Left ventricle myocardium inferior (tissue), 1 donor: ENCODE data around the gene CLCNKA. TPM values are rescaled to one million over a fixed set of nuclear protein-coding genes. Genes with fewer than 3 reads are reported as not detected.
"Not testable (repeated sequence)": the region's sequence is repeated elsewhere in the genome, so short reads cannot be mapped to it uniquely, and the experiment has no call there.

Experiments used
- DNase-seq: peaks from one replicate; pipeline ENCODE4 v3.0.0-alpha.2; 2020
- H3K27ac ChIP-seq: fragments of 200-600 bp; replicated peaks from 2 replicates; pipeline ENCODE4 v1.8.0; 2021
- H3K27me3 ChIP-seq: fragments of 200-600 bp; 2 replicates; pipeline ENCODE4 v1.8.0; 2021; ENCODE audit warnings: low read depth
- H3K36me3 ChIP-seq: fragments of 200-600 bp; 2 replicates; pipeline ENCODE4 v1.8.0; 2021
- H3K4me1 ChIP-seq: fragments of 200-600 bp; 2 replicates; pipeline ENCODE4 v1.8.0; 2021
- H3K4me3 ChIP-seq: fragments of 200-600 bp; 2 replicates; pipeline ENCODE4 v1.8.0; 2021; ENCODE audit warnings: mild to moderate bottlenecking, moderate library complexity
- H3K9me3 ChIP-seq: fragments of 200-600 bp; replicated peaks from 2 replicates; pipeline ENCODE4 v1.8.0; 2021
- intact Hi-C: fragments of 100-400 bp; cut with micrococcal nuclease; formaldehyde crosslinking; loops from one replicate; pipeline ENCODE4 v1.11.0; 2022
- total RNA-seq: library from RNA; stranded (reverse); fragmentation: NEBNext Ultra II Directional; extraction: Animal tissue kit (Norgen Biotek cat#: 25700); gene quantifications from one replicate; pipeline ENCODE4 v1.2.1, GENCODE V29; 2021
- TF ChIP-seq, protein P1 (sequence below): fragments of 200-600 bp; IDR thresholded peaks from 2 replicates; pipeline ENCODE4 v1.8.0; 2021; ENCODE audit warnings: antibody characterized with exemption, mild to moderate bottlenecking, borderline replicate concordance
- donor health status: DM: no; HTN: yes; CAD: no; lungs with severe emphysema.

The CLCNKA gene
- total RNA-seq, 1 donor from 2014 or later: 0.16 TPM

DNA sequence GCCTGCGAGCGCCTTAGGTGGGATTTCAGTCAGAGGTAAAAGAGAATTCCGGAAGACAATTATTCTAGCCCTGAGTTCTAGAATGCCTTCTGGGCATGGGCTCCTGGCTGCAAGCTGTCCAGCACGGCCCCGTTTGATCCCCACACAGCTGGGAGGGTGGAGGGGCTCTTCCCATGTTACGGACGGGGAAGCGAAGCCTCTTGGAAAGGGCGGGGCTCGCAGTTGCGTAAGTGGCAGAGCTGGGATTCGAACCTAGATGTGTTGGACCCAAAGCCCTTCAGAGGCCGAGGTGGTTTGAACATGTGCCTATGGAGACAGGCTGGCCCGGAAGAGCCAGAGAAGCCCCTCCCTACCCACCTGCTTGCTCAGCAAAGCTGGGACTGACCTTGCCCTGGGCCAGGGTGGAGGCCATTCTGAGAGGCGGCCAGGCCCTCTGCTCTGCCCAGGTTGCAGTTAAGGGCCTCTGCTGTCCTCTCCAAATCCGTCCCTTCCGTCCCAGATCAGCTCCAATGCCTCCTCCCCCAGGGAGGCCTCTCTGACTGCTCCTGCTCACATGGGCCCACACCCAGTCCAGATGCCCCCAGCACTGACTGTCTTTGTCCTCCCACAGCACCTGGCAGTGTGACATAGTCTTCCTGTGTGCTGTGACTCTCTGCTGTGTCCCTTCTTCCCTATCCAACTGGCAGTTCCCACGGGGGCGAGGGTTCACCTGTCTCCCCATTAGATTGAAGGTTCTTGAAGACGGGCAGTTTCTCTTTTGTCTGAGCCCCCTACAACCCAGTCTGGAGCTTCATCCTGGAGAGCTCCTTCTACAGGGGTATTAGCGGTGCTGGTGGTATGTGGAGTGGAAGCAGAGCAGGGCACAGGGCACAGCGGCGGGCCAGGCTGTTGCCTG is 2.8 kb upstream of the CLCNKA start:
- peak; percentile 33 for DNase-seq
- Histone ChIP-seq H3K36me3 (peaks cover 10% of the 10 kb centered on the region), H3K9me3 (no peaks in the 10 kb centered on the region), H3K4me3 (peak overlapping the region; percentile 74), H3K4me1 (peaks cover 72% of the 10 kb centered on the region), H3K27ac (peak overlapping the region; percentile 97), H3K27me3 (no peaks in the 10 kb centered on the region)
- intact Hi-C loops: no loop called here
- TF ChIP-seq, protein P1, sequence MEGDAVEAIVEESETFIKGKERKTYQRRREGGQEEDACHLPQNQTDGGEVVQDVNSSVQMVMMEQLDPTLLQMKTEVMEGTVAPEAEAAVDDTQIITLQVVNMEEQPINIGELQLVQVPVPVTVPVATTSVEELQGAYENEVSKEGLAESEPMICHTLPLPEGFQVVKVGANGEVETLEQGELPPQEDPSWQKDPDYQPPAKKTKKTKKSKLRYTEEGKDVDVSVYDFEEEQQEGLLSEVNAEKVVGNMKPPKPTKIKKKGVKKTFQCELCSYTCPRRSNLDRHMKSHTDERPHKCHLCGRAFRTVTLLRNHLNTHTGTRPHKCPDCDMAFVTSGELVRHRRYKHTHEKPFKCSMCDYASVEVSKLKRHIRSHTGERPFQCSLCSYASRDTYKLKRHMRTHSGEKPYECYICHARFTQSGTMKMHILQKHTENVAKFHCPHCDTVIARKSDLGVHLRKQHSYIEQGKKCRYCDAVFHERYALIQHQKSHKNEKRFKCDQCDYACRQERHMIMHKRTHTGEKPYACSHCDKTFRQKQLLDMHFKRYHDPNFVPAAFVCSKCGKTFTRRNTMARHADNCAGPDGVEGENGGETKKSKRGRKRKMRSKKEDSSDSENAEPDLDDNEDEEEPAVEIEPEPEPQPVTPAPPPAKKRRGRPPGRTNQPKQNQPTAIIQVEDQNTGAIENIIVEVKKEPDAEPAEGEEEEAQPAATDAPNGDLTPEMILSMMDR: no peak

DNA sequence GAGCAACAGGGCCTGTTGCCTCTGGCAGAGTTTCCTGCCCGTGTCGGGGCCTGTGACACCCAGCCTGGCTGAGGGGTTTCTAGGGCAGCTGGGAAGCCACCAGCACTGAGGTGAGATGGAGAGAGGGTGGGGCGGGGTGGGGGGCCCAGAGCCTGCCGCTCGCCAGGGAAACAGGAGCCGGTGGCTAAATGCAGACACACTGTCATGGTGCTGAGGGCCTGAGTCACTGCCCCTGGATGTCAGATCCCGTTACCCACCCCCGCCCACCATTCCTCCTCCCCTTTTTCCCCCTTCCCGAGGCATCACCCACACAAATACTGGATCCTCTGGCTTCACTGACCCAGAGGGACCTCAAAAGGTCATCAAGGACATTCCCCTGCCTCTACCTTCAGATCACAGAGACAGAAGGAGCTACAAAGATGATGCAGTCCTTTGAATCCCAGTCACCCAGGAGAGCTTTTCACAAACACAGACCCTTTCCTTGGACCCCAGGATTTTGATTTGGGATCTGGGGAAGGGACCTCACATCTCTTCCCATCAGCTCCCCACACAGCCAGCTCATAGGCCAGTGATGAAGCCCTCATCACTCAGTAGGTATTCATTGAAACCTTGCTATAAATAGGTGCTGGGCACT is 2.1 kb upstream of the CLCNKA start:
- intact Hi-C loops: no loop called here
- Histone ChIP-seq H3K27ac (peak overlapping the region; percentile 97), H3K27me3 (no peaks in the 10 kb centered on the region), H3K9me3 (no peaks in the 10 kb centered on the region), H3K4me3 (peak overlapping the region; percentile 74), H3K4me1 (peaks cover 64% of the 10 kb centered on the region), H3K36me3 (peaks cover 10% of the 10 kb centered on the region)
- peak; percentile 74 for DNase-seq
- TF ChIP-seq, protein P1: no peak

DNA sequence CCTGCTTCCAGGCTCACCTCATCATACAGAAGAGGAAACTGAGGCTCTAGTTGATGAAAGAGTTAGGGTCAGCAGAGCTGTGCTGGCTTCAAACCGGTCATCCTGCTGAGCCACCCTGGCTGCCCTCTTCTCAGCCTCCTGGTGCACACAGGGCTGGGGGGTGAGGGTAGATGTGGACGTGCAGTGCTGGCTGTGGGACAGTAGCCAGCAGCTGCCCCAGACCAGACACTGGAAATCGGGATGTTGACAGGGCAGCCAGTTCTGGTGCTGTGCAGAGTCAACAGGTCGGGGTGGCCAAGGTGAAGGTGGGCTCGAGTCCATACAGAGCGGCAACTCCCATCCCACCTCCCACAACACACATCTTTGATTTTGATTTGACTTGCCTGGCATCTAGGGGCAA is 1.5 kb upstream of the CLCNKA start:
- peak overlapping the region; percentile 97 for H3K27ac ChIP-seq
- no peaks in the 10 kb centered on the region for H3K27me3 ChIP-seq
- peaks cover 59% of the 10 kb centered on the region for H3K4me1 ChIP-seq
- peak; percentile 48 for DNase-seq
- H3K36me3 ChIP-seq: peaks cover 10% of the 10 kb centered on the region
- H3K4me3 ChIP-seq: peak overlapping the region; percentile 2
- intact Hi-C loops: no loop called here
- no peaks in the 10 kb centered on the region for H3K9me3 ChIP-seq
- TF ChIP-seq, protein P1: no peak

DNA sequence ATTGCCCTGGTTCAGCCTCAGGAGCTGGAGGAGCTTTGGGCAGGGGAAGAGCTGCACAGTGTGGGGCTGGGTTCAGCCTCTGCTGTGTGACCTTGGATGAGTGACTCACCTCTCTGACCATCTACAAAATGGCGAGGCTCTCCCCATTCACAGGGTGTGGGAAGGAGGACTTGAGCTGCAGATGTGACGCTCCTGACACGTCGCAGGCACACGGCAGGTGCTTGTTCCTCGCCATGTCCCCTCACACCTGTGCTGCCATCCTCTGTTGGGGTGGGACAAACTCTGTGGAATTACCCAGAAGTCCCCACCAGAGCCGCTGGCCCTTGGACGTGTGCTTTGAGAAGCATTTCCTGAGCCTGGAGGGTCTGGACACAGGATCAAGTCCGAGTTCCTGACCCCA is 958 bp upstream of the CLCNKA start:
- H3K36me3 ChIP-seq, H3K4me3 ChIP-seq, H3K27me3 ChIP-seq, H3K9me3 ChIP-seq, intact Hi-C loops, DNase-seq: not testable (repeated sequence)
- Histone ChIP-seq H3K4me1 (peaks cover 55% of the 10 kb centered on the region), H3K27ac (peak overlapping the region; percentile 97)

DNA sequence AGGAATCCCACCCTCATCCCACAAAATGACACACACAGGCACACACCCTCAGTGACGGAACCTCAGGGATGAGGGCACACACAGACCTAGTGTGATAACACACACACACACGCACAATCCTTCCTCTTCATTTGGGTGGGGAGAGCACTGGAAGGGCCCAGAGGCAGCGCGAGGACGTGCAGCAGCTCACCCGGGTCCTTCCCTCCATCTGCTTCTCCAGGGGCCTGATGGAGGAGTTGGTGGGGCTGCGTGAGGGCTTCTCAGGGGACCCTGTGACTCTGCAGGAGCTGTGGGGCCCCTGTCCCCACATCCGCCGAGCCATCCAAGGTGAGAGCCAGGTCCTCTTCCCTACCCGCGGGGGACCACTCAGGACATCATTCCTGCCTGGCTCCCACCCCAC is 557 bp downstream of the CLCNKA start:
- Histone ChIP-seq H3K36me3 (peaks cover under 1% of the 10 kb centered on the region), H3K4me1 (peaks cover 53% of the 10 kb centered on the region), H3K27me3 (peaks cover 8% of the 10 kb centered on the region), H3K4me3 (no peak overlapping the region), H3K27ac (no peak overlapping the region), H3K9me3 (no peaks in the 10 kb centered on the region)
- no peak for DNase-seq
- TF ChIP-seq, protein P1: no peak
- intact Hi-C loops: no loop called here
